GM18519 (cell line): ENCODE data around the gene FICD.
"Not testable (repeated sequence)": the region's sequence is repeated elsewhere in the genome, so short reads cannot be mapped to it uniquely, and the experiment has no call there.

Experiments used
- ATAC-seq: cut with Tn5 transposase; IDR thresholded peaks from one replicate; pipeline ENCODE4 v1.9.1; 2021; ENCODE audit warnings: mild to moderate bottlenecking, moderate library complexity; ENCODE audit not compliant: unreplicated experiment, low FRiP score

The FICD gene

GRCh38 chr12:108514973-108515814 is at the start of gene FICD:
Gene FICD, plus strand, starts transcription at chr12:108515277. Its CDS starts 1,696 bp downstream, at chr12:108516973.
- peak; percentile 71 for ATAC-seq

DNA sequence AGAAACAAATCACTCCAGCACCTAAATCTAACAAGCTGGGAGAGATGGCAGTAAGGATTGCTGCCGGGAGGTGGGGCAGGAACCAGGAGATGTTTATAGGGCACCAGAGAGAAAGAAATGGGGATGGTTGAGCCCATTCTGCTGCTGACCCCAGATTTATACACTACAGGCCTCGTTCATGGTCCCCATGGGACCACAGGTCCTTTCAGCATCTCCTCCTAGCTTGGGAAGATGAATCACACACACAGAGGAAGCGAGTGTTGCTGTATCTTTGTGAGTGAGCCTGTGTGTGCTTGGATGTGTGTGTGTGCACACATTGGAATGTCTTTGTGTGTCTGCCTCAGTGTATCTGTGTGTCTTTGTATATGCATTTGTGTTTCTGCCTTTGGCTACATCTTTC is 49.7 kb upstream of the FICD start:
- no peak for ATAC-seq

GRCh38 chr12:108468196-108468968 is 46.7 kb upstream of the FICD start:
- no peak for ATAC-seq

GRCh38 chr12:108473400-108474055 is 41.5 kb upstream of the FICD start:
- ATAC-seq = no peak

GRCh38 chr12:108475396-108475795 is 39.7 kb upstream of the FICD start:
- ATAC-seq = no peak

GRCh38 chr12:108477055-108477880 is 37.8 kb upstream of the FICD start:
- ATAC-seq = no peak

GRCh38 chr12:108477881-108478259 is 37.2 kb upstream of the FICD start:
- no peak for ATAC-seq

DNA sequence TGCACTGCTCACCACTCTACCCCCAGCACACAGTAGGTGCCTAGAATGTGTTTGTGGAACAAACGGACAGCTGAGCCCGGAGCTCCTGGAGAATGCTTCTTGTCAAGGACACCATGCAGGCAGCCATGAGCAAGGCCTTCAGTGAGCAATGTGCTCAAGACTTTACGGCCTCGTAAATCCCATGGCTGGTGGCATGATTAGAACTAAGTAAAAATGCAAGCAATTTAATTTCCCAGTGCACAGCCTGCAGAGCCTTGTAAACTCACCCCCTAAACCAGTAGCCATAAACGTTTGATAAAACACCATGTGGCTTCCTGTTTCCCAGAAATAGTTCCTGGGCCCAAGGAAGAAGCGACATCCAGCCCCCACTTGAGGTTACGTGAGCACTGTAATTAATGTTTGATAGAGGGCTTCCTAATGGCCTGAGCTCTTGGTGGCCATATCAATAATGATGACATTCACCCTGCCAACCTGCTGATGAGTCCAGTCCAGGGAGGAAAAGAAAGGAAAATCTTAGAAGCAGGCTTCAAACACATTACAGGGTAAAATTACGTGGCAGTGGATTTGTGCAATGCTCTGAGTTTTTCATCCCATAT is 36.4 kb upstream of the FICD start:
- no peak for ATAC-seq

GRCh38 chr12:108479364-108480070 is 35.6 kb upstream of the FICD start:
- no peak for ATAC-seq

- no peak for ATAC-seq
Observed at GRCh38 chr12:108482717-108483212, 32.3 kb upstream of the FICD start.

DNA sequence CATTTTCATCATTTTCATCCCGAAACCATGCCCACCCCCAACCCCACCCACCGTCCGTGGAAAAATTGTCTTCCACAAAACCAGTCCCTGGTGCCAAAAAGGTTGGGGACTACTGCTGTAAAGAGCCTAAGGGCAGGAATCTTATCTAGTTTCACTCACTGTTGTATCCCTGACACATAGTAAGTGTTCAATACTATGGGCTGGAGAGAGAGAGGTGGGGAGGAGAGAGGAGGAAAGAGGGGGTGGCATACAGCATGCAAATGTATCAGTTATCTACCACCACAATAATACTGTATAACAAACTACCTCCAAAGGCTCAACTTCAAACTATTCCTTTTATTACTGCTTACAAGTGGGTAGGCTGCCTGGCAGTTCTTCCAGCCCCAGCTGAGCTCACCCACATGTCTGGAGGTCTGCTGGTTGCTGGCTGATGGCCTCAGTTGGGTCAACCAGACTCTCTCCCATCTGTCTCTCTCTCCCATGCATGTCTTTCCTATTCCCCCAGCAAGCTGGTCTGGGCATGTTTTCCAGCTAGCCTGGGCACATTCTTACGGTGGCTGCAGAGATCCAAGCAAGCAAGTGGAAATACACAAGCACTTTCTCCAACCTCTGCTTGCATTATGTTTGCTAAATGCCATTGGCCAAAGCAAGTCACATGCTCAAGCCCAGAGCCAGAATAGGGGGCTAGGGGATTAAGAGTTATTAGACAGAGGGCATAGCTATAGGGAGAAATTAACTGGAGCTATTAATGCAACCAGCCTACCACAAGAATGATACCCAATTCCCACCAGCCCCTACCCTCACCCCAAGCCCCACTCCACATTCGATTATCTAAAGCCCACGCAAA is 31.6 kb upstream of the FICD start:
- no peak for ATAC-seq

DNA sequence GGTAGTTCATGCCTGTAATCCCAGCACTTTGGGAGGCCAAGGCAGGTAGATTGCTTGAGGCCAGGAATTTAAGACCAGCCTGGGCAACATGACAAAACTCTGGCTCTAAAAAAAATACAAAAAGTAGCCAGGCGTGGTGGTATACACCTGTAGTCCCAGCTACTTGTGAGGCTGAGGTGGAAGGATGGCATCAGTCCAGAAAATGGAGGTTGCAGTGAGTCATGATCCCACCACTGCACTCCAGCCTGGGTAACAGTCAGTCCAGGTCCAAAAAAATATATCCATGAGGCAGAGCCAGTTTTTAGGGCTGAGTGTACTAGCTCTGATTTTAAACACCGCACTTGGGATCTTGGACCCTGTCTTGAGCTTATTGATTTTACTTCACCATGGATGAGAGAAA is 30.6 kb upstream of the FICD start:
- no peak for ATAC-seq

DNA sequence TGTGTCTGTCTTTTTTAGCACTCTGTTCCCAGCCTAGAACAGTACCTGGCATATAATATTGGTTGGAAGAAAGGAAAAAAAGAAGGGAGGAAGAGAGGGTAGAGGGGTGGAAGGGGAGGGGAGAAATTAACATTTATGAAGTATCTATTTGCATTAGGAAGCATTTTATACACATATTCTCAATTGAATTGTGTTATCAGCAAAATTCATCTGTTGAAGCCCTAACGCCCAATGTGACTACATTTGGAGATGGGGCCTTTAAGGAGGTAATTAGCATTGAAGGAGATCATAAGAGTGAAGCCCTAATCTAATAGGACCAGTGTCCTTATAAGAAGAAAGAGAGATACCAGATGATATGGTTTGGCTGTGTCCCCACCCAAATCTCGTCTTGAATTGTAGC is 30.2 kb upstream of the FICD start:
- no peak for ATAC-seq

DNA sequence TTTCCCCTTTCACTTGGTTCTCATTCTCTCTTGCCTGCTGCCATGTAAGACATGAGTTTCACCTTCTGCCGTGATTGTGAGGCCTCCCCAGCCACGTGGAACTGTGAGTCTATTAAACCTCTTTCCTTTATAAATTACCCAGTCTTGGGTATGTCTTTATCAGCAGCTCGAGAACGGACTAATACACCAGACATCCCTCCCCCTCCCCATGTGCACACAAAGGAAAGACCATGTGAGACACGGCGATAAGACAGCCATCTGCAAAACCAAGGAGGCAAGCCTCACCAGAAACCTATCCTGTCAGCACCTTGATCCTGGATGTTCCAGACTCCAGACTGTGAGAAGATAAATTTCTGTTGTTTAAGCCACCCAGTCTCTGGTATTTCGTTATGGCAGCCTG is 29.7 kb upstream of the FICD start:
- ATAC-seq = not testable (repeated sequence)

DNA sequence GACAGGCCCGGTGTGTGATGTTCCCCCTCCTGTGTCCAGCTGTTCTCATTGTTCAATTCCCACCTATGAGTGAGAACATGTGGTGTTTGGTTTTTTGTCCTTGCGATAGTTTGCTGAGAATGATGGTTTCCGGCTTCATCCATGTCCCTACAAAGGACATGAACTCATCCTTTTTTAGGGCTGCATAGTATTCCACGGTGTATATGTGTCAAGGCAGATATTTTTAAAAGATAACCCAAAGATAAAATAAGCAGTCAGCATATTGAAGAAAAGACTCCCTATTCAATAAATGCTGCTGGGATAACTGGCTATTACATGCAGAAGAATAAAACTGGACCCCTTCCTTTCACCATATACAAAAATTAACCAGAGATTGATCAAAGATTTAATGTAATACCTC is 28.0 kb upstream of the FICD start:
- not testable (repeated sequence) for ATAC-seq

DNA sequence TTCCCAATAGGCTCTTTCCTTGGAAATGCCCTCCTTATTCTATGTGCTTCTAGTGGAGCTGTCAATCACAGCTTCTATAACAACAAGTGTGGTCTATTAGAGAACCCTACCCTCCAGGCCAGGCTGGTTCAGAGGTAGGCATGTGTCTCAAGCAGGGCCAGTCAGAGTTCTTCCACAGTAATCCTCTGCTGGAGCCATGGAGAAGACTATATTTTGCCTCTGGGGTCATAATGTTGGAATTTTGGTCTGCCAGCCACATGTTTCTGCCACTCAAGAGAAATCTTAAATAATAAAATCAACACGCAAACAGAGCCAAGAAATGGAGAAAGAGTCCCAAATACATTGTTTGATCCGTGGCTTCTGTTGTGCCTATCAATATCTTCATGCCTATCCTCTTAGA is 23.8 kb upstream of the FICD start:
- ATAC-seq = no peak

DNA sequence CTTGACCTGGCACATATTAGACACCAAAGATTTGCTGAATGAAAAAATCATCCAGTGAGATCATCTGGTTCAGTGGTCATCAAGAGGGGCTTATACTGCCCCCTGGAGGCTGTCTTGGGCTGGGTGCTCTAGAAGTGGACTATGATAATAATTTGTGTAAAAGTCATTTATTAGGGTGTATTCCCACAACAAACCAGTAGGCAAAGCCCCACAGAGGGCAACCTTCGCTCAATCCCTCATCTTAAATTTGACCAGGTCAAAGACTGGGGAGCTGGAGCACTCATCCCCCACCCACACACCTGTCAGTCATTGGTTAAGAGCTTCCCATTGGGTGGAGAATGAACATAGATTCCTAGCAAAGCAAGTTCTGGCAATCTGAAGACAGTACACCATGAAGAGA is 20.0 kb upstream of the FICD start:
- no peak for ATAC-seq

GRCh38 chr12:108495823-108496579 is 19.1 kb upstream of the FICD start:
- ATAC-seq = no peak
